PC-9 (cell line): ENCODE data around the gene STAT4.

Experiments
- EZH2 ChIP-seq: fragments of 200-600 bp; sonication (generic); IDR thresholded peaks from 2 replicates; pipeline ENCODE4 v1.8.0; 2017; ENCODE audit warnings: antibody characterized with exemption, low read depth
- TF ChIP-seq, protein P1 (sequence below): fragments of 200-600 bp; sonication (generic); conservative IDR thresholded peaks from 2 replicates; pipeline ENCODE4 v1.6.1; 2017; ENCODE audit warnings: mixed run types, antibody characterized with exemption, mild to moderate bottlenecking, moderate library complexity

DNA sequence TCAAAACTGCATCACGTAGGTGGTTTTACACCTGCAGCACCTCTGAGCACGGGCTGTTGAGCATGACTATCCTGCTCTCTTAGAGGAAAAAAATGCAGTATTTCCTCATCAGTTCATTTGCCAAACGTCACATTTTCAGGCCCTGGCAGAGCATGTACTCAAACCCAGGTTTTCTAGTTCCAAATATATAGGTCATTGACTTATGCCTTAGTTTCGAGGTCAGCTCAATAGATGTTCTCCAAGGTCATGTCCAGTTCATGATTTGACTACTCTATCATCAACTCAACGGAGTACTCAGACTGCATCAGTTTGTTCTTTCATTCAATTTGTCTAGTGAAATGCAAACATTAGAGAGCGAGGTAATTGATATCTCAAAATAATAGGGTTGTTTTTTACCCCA lies 97.5 kb downstream of the STAT4 start:
- TF ChIP-seq, protein P1, sequence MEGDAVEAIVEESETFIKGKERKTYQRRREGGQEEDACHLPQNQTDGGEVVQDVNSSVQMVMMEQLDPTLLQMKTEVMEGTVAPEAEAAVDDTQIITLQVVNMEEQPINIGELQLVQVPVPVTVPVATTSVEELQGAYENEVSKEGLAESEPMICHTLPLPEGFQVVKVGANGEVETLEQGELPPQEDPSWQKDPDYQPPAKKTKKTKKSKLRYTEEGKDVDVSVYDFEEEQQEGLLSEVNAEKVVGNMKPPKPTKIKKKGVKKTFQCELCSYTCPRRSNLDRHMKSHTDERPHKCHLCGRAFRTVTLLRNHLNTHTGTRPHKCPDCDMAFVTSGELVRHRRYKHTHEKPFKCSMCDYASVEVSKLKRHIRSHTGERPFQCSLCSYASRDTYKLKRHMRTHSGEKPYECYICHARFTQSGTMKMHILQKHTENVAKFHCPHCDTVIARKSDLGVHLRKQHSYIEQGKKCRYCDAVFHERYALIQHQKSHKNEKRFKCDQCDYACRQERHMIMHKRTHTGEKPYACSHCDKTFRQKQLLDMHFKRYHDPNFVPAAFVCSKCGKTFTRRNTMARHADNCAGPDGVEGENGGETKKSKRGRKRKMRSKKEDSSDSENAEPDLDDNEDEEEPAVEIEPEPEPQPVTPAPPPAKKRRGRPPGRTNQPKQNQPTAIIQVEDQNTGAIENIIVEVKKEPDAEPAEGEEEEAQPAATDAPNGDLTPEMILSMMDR: no peak
- TF ChIP-seq EZH2: no peak
